ENCODE data around the gene FAM184B.
"Not testable (repeated sequence)": the region's sequence is repeated elsewhere in the genome, so short reads cannot be mapped to it uniquely, and the experiment has no call there.

Gene FAM184B

DNA sequence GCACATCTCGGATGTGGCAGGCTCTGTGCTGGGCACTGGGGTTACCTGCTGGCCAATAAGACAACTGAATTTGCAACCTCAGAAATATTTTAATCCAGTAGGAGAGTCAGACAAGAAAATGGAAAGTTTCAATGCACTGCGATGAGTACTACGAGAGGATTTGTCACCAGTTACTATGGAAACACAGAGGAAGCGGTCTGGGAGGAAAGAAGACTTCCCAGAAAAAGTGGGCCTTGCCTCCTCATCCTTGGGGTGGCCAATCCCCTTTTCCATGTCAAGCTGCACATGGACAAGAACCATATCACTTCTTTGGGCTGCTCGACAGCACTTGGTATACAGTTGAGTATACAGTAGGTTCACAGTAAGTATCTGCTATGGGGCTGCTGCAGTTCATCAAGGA is 67.6 kb downstream of the FAM184B start:
- no peak for DNase-seq

DNA sequence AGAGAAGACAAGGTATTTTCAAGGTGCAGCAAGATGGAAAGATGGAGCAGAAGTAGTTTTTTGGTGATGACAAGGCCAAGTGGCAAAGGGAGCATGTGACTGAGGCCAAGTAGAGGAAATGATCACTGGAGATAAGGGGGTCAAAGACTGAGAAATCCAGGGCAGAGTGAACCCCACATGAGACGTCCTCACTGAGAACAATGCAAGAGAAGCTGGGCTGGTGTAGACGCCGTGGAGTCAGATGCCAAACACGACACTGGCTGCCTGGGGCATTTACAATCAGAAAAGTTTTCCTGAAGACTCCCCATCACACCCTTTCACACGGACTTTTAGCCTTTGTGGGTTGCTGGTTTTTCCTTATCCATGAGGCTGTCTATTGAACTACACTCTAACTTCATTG is 69.3 kb downstream of the FAM184B start:
- no peak for DNase-seq

DNA sequence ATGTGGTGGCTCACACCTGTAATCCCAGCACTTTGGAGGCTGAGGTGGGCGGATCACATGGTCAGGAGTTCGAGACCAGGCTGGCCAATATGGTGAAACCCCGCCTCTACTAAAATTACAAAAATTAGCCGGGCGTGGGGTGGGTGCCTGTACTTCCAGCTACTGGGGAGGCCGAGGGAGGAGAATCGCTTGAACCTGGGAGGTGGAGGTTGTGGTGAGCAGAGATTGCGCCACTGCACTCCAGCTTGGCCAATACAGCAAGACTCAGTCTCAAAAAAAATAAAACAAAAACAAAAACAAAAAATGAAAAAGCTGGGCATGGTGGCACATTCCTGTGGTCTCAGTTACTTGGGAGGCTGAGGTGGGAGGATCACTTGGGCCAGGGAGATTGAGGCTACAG is 70.2 kb downstream of the FAM184B start:
- DNase-seq: not testable (repeated sequence)

DNA sequence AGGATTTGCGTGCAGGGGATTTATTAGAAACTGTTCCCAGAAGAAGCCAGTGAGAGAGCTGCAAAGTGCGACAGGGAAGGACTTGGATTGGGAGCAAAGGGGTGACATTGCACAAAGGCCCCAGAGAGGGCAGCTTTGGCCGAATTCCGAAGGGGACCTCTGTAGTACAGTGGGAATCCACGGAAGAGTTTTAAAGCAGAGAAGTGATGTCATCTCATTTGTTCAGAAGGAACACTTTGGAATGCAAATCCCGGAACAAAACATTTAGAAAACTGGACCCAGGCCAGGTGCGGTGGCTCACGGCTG is 71.7 kb downstream of the FAM184B start:
- DNase-seq: no peak

DNA sequence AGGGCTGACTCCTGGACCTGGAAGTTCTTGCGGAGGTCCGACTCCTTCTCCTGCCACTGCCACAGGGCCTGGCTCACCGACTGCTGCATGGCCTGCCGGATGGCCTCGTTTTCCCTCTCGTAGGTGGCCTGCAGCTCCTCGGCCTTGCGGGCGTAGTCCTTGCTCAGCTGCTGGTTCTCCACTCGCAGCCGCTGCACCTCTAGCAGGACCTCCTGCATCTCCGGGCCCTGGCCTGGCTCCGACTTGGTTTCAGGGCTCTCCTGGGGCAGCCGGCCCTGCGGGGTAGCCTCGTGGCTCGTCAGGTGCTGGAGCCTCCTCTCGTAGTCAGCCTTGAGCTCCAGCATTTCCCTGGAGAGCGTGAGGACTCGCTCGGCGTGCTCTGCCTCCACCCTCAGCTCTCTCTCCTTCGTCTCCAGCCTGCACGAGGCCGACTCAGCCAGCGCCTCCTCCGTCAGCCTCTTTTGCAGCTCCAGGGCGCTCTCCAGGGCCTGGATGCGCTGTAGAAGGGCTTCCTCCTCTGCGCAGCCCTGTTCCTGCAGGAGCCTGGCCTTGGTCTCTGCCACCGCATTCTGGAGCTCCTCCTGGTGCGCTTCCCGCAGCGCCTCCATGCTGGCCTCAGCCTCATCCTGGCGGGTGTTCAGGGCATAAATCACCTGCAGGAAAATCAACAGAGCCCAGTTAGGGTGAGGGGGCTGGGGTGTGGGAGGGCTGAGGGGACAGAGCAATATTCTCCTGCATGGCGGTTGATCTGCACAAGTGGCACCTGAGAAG is 72.2 kb downstream of the FAM184B start:
- DNase-seq: no peak

DNA sequence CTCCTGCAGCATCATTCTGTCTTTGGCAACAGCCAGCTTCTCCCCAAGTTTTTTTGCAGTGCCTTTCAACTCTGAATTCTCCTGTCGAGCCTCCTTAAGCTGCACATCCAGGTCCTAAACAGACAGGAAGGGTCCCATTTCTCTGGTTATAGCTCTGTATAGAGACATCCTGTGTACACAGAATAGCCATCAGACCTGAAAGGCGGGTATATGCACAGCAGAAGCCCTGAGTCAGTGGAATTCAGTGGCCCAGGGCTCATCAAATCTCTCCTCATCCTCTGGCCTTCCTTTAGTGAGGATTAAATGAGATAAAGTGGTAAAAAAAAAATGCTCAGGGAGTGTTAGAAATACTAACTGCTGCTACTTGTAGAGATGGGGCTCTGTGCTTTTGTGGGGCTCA is 73.8 kb downstream of the FAM184B start:
- no peak for DNase-seq

DNA sequence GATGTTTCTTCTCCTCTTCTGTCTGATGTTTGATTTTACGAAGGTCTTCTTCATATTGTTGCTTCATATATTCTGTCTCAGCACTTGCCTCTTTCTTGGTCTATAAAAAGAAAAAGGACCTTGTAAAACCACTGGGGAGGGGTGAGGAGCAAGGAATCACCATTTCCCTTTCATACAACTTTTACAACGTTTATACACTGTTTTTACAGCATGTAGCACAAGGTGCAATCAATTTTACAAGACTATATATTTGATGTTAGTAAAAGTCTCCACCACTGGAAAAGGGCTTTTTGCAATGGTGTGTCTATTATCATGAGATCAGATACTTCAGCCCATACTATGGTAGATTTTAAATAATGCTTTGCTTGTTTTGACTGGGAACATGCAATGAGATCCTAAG is 76.3 kb downstream of the FAM184B start:
- no peak for DNase-seq

DNA sequence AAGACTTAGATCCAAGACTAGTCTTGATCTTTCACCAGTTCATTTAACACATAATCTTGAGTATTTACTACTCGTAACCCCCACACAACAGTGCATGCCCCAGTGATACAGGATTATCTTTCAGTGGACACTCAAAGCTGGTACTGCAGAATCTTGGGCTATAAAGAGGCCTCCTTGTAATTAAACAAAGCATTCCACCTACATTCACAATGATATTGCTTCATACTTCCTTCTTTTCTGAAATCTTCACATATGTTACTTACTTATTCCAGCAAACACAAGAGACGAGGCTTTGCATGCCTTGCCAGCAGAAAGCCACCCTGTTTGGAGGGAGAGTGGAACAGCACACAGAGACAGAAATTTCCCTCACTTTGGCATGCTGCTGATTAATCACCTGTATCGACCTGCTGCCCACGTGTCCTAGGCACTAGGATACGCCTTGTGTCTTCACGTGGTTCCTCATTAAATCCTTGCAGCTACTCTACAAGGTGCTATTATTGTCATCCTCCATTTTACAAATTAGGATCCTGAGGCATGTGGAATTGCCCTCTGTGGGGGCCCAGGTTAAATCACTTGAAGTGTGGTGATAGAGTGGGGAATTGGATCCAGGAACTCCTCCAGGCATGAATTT is 77.3 kb downstream of the FAM184B start:
- no peak for DNase-seq

DNA sequence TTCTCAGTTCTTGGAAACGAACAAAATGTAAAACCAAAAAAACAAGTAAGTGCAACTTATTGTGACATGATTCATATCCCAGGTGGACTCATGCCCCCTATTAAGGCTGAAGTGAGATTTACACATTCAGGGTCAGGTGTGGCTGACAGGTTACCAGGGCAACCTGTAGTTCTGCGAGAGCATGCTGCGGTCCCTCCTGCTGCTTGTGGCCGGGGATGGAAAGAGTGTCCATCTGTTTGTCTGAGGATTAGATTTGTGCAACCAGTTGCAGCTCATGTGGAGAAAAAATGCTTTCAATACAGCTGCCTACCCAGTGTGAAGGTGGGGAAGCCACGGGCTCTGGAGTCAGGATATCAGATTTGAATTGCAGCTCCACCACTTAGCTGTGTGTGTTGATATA is 78.8 kb downstream of the FAM184B start:
- peak; percentile 66 for DNase-seq

DNA sequence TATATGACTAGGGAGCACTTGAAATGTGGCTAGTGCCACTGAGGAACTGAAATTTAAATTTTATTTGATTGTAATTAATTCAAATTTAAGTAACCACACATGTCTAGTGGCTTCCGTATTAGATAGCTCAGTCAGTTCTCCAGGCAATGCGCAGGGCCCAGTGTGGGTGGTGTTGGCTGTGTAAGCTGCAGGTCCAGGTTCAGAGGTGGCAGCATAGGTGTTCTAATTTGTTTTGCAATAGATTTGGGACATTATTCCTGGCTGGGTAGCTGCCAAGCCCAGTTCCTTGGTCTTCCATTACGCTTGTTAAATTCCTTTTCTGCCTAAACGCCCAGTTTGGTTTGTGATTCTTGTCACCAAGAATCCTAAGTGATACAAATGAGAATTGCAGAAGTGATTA is 79.5 kb downstream of the FAM184B start:
- no peak for DNase-seq

DNA sequence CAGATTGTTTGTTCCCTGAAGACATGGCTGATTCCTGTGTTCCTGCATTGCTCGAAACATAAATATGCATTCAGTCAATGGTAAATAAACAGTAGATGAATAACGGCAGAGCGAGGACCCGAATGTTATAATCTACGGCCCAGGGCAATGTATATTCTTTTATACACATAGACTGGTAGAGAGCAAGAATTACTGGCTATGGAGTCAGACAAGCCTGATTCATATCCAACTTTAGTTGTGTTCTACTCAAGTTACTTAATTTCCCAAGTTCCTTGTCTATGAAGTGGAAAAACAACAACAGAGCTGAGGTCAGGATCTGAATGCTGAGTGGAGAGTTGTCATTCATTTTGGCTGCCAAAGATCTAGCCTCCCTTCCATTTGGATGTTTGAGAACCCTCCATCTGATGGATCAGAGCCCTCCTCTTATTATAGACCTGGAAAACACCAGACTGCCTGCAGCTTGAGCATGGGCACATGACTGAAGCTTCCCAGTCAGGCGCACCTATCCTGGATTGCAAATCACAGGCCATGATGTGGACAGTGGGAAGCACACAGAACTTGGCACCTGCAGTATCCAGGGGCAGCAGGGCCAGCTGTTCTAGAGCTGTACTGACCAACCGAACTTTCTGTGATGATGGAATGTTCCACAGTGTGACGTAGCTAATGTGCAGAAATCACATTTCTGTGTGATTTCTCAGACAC is 80.1 kb downstream of the FAM184B start:
- DNase-seq: no peak

DNA sequence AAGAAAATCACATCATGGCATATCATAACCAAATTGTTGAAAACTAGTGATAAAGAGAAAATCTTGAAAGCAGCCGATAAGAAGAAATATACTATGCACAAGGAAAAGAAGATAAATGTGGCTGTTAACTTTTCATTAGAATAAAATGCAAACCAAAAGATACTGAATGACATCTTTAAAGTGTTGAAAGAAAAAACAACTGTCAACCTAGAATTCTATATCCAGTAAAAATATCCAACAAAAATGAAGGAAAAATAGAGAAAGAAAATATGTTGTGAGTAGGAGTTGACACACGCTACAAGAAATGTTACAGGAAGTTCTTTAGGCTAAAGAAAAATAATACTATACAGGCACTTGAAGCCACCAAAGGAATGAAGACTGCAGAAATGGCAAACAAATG is 82.0 kb downstream of the FAM184B start:
- no peak for DNase-seq

DNA sequence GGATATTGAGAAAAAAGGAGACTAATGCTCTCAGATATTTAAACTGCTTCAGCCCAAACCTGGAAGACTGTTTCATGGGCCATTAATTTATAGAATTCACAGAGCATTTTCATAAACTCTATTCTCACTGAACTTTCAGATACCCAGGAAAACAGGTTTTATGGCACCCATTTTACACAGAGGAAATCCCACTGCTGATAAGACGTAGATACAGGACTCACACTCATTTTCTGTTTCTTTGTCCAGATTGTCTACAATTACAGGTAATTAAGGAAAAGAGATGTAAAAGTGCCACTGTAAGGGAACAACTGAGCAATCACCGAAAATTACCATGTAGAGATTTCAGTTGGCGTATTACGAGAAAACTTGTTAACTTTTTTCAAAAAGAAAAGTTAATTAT is 83.3 kb downstream of the FAM184B start:
- DNase-seq: no peak

DNA sequence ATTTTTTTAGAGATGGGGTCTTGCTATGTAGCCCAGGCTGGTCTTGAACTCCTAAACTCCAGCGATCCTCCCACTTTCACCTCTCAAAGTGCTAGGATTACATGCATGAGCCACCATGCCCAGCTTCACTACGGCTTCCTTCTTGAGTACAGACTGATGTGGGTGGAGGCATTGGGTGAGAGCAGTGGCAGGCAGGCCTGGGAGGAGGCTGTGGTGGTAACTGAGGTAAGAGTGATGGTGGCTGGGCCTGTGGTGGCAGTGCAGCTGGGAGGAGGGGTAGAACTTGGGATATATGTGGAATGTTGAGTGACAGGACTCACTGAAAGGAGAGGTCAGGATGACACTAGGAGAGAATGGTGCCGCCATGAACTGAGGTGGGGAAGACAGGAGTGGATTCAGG is 86.1 kb downstream of the FAM184B start:
- no peak for DNase-seq

DNA sequence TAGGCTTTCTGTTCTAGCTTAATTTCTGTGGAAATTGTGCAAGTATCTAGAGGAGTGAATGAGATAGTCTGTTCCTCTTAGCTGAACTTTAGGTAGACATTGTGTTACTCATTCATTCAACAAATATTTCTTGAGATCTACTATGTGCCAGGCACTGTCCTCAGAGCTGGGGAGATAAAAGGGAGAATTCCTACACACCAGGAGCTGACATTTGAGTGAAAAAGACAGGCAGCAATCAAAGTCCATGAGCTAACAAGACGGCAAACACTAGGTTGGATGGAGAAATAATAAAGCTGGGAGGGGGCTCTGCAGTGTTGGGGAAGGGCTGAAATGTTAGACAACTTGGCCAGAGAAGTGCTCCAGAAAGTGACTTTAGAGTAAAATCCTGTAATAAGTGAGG is 86.9 kb downstream of the FAM184B start:
- DNase-seq: no peak

DNA sequence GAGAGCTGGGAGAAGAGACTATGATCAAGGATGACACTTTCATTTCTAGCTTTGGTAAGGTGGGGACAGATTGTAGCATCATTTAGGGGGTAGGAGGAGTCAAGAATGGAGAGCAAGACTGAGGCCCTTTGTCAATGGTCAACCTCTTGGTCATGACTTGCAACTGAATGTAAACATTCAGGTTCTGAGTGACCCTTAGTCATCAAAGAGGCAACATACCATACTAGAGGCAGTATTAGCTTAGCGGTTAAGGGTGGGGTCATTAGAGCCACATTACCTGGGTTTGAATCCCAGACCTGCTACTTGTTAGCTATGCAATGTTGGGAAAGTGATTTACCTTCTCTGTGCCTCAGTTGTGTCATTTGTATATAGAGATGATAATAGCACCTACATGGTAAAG is 90.5 kb downstream of the FAM184B start:
- DNase-seq: no peak

DNA sequence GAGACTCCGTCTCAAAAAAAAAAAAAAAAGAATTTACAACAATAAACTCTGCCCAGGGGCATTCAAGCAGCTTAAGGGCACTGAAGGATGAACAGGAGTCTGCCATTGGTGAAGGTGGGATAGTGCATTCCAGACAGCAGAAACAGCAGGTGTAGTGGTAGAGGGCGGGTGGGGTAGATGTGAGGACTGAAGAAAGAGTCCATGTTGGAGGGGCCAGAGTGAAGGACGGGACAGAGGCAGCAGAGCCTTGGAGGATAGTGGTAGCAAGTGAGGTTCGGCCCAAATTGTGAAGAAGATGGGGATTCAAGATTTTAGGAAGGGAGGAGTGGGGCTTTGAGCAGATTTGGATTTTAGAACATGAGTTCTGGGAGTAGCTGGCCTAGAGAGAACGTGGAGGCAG is 91.3 kb downstream of the FAM184B start:
- no peak for DNase-seq

DNA sequence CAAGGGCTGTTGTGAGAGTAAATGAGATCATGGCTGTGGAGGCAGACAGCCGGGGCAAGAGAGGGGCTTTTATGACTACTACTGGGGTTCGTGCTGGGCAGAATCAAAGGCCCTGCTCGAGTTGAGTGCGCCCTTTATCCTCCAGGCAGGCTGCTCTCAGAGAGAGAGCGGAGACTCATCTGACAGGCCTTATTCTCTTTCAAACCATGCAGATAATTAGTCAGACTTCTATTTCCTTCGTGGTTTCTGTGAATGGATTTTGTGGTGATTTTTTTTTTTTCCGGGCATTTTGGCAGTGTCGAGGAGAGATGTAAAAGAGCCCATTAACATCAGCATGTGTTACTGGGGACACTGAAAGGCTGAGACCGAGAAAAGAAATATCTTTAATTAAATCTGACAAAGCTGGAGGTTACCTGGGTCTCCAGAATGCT is 93.4 kb downstream of the FAM184B start:
- no peak for DNase-seq

DNA sequence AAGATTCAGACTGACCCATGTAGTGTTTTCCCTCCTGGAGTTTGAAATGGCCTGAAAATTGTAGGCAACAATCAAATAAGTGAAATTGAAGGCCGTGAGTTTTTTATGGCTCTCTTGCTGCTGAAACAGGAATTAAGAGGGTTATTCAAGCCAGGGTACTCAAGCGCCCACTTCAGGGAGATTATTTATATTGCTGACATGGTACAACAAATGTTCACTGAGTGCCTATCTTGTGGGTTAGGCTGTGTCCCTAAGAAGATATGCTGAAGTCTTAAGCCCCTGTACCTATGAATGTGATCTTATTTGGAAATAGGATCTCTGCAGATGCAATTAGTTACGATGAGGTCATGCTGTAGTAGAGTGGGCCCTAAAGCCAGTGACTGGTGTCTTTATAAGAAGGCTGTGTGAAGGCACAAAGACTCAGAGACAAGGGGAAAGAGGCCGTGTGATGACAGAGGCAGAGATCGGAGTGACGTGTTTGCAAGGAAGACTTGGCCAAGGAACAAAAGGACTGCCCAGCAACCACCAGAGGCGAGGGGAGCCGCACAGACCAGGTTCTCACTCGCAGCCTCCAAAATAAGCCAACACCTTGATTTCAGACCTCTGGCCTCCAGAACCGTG is 94.1 kb downstream of the FAM184B start:
- DNase-seq: peak; percentile 79

DNA sequence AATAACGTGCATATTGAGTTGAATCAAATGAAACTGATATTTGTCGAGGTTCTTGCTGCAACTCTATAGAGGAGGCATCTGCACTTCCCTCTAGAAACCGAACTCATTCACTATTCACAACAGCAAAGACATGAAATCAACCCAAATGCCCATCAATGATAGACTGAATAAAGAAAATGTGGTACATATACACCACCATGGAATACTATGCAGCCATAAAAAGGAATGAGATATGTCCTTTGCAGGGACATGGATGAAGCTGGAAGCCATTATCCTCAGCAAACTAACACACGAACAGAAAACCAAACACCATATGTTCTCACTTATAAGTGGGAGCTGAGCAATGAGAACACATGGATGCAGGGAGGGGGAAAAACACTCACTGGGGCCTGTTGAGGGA is 96.8 kb downstream of the FAM184B start:
- peak; percentile 9 for DNase-seq

DNA sequence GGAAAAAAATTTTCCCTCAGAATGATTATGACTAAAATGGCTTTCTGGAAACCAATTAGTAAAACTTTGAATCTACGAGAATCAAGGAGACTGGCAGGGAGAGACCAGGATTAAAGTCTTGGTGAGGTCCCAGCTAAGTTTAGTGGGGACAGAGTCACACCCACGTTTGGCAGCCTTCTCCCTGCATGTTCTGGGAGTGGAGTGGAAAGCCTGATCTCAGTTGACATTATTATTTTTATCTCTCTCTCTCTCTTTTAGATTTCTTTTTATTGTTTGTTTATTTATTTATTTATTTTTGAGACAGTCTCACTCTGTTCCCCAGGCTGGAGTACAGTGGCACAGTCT is 99.2 kb downstream of the FAM184B start:
- DNase-seq: no peak

DNA sequence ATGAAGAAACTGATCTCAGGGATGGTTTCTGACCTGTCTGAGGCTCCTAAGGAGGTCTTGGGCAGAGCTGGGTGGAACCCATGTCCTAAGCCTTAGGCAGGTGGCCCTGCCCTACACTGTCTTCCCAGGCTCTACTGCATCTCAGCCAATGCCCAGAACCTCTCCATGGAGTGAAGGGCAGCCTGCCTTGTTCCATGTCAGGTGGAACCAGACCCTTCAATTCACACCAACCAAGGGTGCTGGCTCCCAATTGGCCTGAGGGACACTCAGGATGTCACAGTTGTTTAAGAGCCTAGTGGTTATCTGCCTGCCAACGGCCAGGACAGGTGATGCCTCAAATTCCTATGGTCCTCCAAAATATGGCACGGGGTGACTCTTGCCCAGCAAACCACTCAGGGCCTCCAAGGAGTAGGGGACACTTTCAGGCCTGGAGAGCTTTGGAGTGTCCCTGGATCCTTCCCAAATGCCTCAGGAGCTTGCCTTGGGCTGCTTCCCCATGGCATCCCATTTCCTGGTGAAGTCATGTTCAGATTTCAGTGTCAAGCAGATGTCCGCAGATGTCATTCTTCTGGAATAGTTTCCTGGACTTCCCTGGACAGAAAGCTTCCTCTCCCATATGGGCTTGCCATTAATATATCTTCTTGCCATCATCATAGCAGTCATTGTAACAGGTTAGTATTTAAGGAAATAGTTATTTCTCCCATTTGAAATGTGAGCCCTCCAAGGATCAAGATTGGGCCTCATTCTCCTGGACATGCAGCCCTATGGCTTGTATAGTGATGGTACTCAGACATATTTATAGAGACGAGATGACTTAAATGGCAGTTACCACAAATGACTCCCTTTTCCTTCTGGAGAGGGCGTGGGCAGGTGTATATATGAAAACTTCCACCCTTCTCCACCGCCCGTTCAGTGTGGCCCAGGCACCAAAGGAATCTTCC is 99.9 kb downstream of the FAM184B start:
- no peak for DNase-seq
